Fibroblast of the conjunctiva (primary cell): ENCODE measurements around the gene MAP2K4.
"Not testable (repeated sequence)": the region's sequence is repeated elsewhere in the genome, so short reads cannot be mapped to it uniquely, and the experiment has no call there.

Experiments
- DNase-seq: peaks from one replicate; pipeline ENCODE4 v3.0.0-alpha.2; 2010; ENCODE audit warnings: low read depth

The MAP2K4 gene

GRCh38 chr17:12020642-12021622, at the start of gene MAP2K4:
TSS of gene MAP2K4 (plus strand) at chr17:12020877. CDS start at chr17:12020887, 10 bp downstream.
- DNase-seq: peak; percentile 76

- DNase-seq: not testable (repeated sequence)
Measured at GRCh38 chr17:11972741-11973140, 47.9 kb upstream of the MAP2K4 start.

GRCh38 chr17:11979795-11980194, 40.9 kb upstream of the MAP2K4 start:
- DNase-seq: no peak

- DNase-seq: no peak
Measured at GRCh38 chr17:11980813-11981212, 39.9 kb upstream of the MAP2K4 start.

GRCh38 chr17:11981862-11982261, 38.8 kb upstream of the MAP2K4 start:
- no peak for DNase-seq

- no peak for DNase-seq
Measured at GRCh38 chr17:11986179-11986941, 34.3 kb upstream of the MAP2K4 start.

- peak; percentile 39 for DNase-seq
Measured at GRCh38 chr17:11986942-11987329, 33.7 kb upstream of the MAP2K4 start.

- no peak for DNase-seq
Measured at GRCh38 chr17:11990363-11990983, 30.2 kb upstream of the MAP2K4 start.

GRCh38 chr17:11991461-11991860, 29.2 kb upstream of the MAP2K4 start:
- DNase-seq: no peak

GRCh38 chr17:11996722-11997146, 23.9 kb upstream of the MAP2K4 start:
- DNase-seq: no peak

- peak; percentile 87 for DNase-seq
Measured at GRCh38 chr17:11997147-11997971, 23.3 kb upstream of the MAP2K4 start, which contains the start of gene ZNF18. TSS of gene ZNF18 (minus strand) at chr17:11997475. CDS start at chr17:11992829, 4,646 bp downstream.

- no peak for DNase-seq
Measured at GRCh38 chr17:11997972-11998233, 22.8 kb upstream of the MAP2K4 start.

GRCh38 chr17:11999696-12000095, 21.0 kb upstream of the MAP2K4 start:
- DNase-seq: no peak

GRCh38 chr17:12007466-12007865, 13.2 kb upstream of the MAP2K4 start:
- DNase-seq: no peak

- DNase-seq: no peak
Measured at GRCh38 chr17:12021623-12022140, 1.0 kb downstream of the MAP2K4 start.

GRCh38 chr17:12022310-12022709, 1.6 kb downstream of the MAP2K4 start:
- no peak for DNase-seq

GRCh38 chr17:12024327-12024726, 3.6 kb downstream of the MAP2K4 start:
- no peak for DNase-seq

- DNase-seq: no peak
Measured at GRCh38 chr17:12027658-12028057, 7.0 kb downstream of the MAP2K4 start.

GRCh38 chr17:12028611-12029010, 7.9 kb downstream of the MAP2K4 start:
- no peak for DNase-seq

- no peak for DNase-seq
Measured at GRCh38 chr17:12034538-12034937, 13.9 kb downstream of the MAP2K4 start.

- DNase-seq: no peak
Measured at GRCh38 chr17:12035673-12036072, 15.0 kb downstream of the MAP2K4 start.
